ENCODE measurements around the gene POLR2H.

DNA sequence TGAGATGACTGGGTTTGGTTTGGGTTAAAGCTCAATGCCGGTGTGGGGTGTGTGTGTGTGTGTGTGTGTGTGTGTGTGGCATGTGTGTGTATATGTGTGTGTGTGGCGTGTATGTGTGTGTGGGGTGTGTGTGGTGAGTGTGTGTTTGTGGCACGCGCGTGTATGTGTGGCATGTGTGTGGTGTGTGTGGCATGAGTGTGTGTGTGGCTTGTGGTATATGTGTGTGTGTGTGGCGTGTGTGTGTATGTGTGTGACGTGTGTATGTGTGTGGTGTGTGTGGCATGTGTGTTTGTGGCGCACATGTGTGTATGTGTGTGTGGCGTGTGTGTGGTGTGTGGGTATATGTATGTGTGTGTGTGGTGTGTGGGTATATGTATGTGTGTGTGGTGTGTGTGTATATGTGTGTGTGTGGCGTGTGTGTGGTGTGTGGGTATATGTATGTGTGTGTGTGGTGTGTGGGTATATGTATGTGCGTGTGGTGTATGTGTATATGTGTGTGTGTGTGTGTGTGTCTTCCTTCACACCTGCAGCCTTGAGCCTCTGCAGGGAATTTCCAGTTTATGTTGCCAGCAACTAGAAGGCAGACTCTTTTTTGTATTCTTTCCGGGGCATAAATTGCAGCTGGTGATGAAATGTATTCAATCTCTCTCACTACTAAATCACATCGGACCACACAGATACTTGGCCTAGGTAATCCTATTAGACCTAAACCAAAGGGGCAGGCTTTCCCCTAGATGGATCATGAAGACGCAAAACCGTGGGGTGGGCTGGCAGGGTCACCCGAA lies 53.1 kb downstream of the POLR2H start:
- TF ChIP-seq, protein P1, sequence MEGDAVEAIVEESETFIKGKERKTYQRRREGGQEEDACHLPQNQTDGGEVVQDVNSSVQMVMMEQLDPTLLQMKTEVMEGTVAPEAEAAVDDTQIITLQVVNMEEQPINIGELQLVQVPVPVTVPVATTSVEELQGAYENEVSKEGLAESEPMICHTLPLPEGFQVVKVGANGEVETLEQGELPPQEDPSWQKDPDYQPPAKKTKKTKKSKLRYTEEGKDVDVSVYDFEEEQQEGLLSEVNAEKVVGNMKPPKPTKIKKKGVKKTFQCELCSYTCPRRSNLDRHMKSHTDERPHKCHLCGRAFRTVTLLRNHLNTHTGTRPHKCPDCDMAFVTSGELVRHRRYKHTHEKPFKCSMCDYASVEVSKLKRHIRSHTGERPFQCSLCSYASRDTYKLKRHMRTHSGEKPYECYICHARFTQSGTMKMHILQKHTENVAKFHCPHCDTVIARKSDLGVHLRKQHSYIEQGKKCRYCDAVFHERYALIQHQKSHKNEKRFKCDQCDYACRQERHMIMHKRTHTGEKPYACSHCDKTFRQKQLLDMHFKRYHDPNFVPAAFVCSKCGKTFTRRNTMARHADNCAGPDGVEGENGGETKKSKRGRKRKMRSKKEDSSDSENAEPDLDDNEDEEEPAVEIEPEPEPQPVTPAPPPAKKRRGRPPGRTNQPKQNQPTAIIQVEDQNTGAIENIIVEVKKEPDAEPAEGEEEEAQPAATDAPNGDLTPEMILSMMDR (IDR thresholded peaks at IDR 0.05): no peak
- no peak for TF ChIP-seq TCF7 (CRISPR knock-in tag; IDR thresholded peaks at IDR 0.05; ENCODE audit: low read depth)
- TF ChIP-seq JUN (CRISPR knock-in tag; IDR thresholded peaks at IDR 0.05): no peak
- TF ChIP-seq, protein P2, sequence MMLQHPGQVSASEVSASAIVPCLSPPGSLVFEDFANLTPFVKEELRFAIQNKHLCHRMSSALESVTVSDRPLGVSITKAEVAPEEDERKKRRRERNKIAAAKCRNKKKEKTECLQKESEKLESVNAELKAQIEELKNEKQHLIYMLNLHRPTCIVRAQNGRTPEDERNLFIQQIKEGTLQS (CRISPR knock-in tag; conservative IDR thresholded peaks at IDR 0.05): no peak

Data from WTC11 (cell line).